ENCODE measurements around the gene GIGYF2. TPM values are rescaled to one million over a fixed set of nuclear protein-coding genes. Genes with fewer than 3 reads are reported as not detected.
A peak's percentile ranks its signal among the peaks of the same experiment; 100 is the strongest.
"Not testable (repeated sequence)": the region's sequence is repeated elsewhere in the genome, so short reads cannot be mapped to it uniquely, and the experiment has no call there.

GIGYF2 gene
- total and polyA plus RNA-seq, 2 donors from 2014 or later, result 13.5 to 79.8 TPM

- Histone ChIP-seq H3K36me3 (ENCODE audit: control insufficient read depth in 2 of 3, insufficient read depth in 3 of 3, low read length in 3 of 3) (no peaks in the 10 kb centered on the region), H3K27ac (ENCODE audit: low read depth in 2 of 2, low read length in 2 of 2) (no peak overlapping the region), H3K9ac (ENCODE audit: low read length in 3 of 3) (no peak overlapping the region), H3K9me3 (ENCODE audit: control insufficient read depth in 2 of 3, insufficient read depth in 1 of 3, low read length in 3 of 3) (no peaks in the 10 kb centered on the region), H3K4me3 (ENCODE audit: low read length in 3 of 3) (no peak overlapping the region), H3K4me1 (ENCODE audit: control insufficient read depth in 2 of 3, insufficient read depth in 2 of 3, low read depth in 1 of 3, low read length in 3 of 3) (no peaks in the 10 kb centered on the region), H3K27me3 (ENCODE audit: control insufficient read depth, insufficient read depth, low read length) (no peaks in the 10 kb centered on the region)
- DNase-seq (peak in 2 of 5 donors; percentile 39 to 54), FAIRE-seq (no peak)
- intact Hi-C loops (cut with DNase I), result no loop called here
- no peak for TF ChIP-seq CTCF (IDR thresholded peaks at IDR 0.05; ENCODE audit: borderline replicate concordance, extremely low read depth, insufficient read depth)
Observed at GRCh38 chr2:232900811-232901735, 203.9 kb downstream of the GIGYF2 start.

GRCh38 chr2:232901736-232902578 lies 204.8 kb downstream of the GIGYF2 start:
- intact Hi-C loops (cut with DNase I), result no loop called here
- H3K27me3 ChIP-seq (ENCODE audit: control insufficient read depth, insufficient read depth, low read length), result no peaks in the 10 kb centered on the region
- H3K9ac ChIP-seq (ENCODE audit: low read length in 3 of 3), result no peak overlapping the region
- no peak overlapping the region for H3K27ac ChIP-seq (ENCODE audit: low read depth in 2 of 2, low read length in 2 of 2)
- H3K4me1 ChIP-seq (ENCODE audit: control insufficient read depth in 2 of 3, insufficient read depth in 2 of 3, low read depth in 1 of 3, low read length in 3 of 3), result no peaks in the 10 kb centered on the region
- FAIRE-seq, result no peak
- H3K9me3 ChIP-seq (ENCODE audit: control insufficient read depth in 2 of 3, insufficient read depth in 1 of 3, low read length in 3 of 3), result no peaks in the 10 kb centered on the region
- no peaks in the 10 kb centered on the region for H3K36me3 ChIP-seq (ENCODE audit: control insufficient read depth in 2 of 3, insufficient read depth in 3 of 3, low read length in 3 of 3)
- TF ChIP-seq CTCF (IDR thresholded peaks at IDR 0.05; ENCODE audit: borderline replicate concordance, extremely low read depth, insufficient read depth), result no peak
- no peak for DNase-seq
- no peak overlapping the region for H3K4me3 ChIP-seq (ENCODE audit: low read length in 3 of 3)

DNA sequence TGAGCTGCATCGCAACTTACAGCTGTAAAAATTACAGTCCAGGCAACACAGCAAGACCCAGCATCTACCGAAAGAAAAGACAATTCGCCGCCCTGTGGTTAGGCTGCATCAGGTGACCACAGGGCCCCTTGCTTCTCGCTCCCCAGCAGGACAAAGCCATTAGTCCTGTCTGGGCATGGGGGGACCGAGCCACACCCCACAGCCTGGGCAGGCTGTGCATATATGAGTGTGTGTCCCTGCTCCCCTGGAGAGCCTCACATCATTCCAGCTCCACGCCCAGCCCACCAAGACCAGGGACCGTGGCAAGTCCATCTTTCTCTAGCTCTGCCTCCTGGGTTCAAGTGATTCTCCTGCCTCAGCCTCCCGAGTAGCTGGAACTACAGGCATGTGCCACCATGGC lies 206.9 kb downstream of the GIGYF2 start:
- no peak for DNase-seq
- FAIRE-seq, result no peak
- no peaks in the 10 kb centered on the region for H3K4me1 ChIP-seq (ENCODE audit: control insufficient read depth in 2 of 3, insufficient read depth in 2 of 3, low read depth in 1 of 3, low read length in 3 of 3)
- intact Hi-C loops (cut with DNase I), result no loop called here
- no peak overlapping the region for H3K27ac ChIP-seq (ENCODE audit: low read depth in 2 of 2, low read length in 2 of 2)
- no peak overlapping the region for H3K4me3 ChIP-seq (ENCODE audit: low read length in 3 of 3)
- H3K9ac ChIP-seq (ENCODE audit: low read length in 3 of 3), result no peak overlapping the region
- TF ChIP-seq CTCF (IDR thresholded peaks at IDR 0.05; ENCODE audit: borderline replicate concordance, extremely low read depth, insufficient read depth), result no peak
- H3K27me3 ChIP-seq (ENCODE audit: control insufficient read depth, insufficient read depth, low read length), result no peaks in the 10 kb centered on the region
- no peaks in the 10 kb centered on the region for H3K9me3 ChIP-seq (ENCODE audit: control insufficient read depth in 2 of 3, insufficient read depth in 1 of 3, low read length in 3 of 3)
- H3K36me3 ChIP-seq (ENCODE audit: control insufficient read depth in 2 of 3, insufficient read depth in 3 of 3, low read length in 3 of 3), result no peaks in the 10 kb centered on the region

- H3K27me3 ChIP-seq (ENCODE audit: control insufficient read depth, insufficient read depth, low read length); FAIRE-seq; H3K9me3 ChIP-seq (ENCODE audit: control insufficient read depth in 2 of 3, insufficient read depth in 1 of 3, low read length in 3 of 3); H3K4me1 ChIP-seq (ENCODE audit: control insufficient read depth in 2 of 3, insufficient read depth in 2 of 3, low read depth in 1 of 3, low read length in 3 of 3); H3K36me3 ChIP-seq (ENCODE audit: control insufficient read depth in 2 of 3, insufficient read depth in 3 of 3, low read length in 3 of 3); H3K9ac ChIP-seq (ENCODE audit: low read length in 3 of 3); H3K4me3 ChIP-seq (ENCODE audit: low read length in 3 of 3); intact Hi-C loops (cut with DNase I); H3K27ac ChIP-seq (ENCODE audit: low read depth in 2 of 2, low read length in 2 of 2): not testable (repeated sequence)
- peak in 1 of 5 donors; percentile 14 for DNase-seq
Observed at GRCh38 chr2:232906867-232907717, 210.0 kb downstream of the GIGYF2 start.

GRCh38 chr2:232907718-232908085 lies 210.6 kb downstream of the GIGYF2 start:
- H3K36me3 ChIP-seq (ENCODE audit: control insufficient read depth in 2 of 3, insufficient read depth in 3 of 3, low read length in 3 of 3); intact Hi-C loops (cut with DNase I); FAIRE-seq: not testable (repeated sequence)

More at GRCh38 chr2:232907718-232908085, 210.6 kb downstream of the GIGYF2 start:
- DNase-seq; H3K9me3 ChIP-seq (ENCODE audit: control insufficient read depth in 2 of 3, insufficient read depth in 1 of 3, low read length in 3 of 3); H3K4me1 ChIP-seq (ENCODE audit: control insufficient read depth in 2 of 3, insufficient read depth in 2 of 3, low read depth in 1 of 3, low read length in 3 of 3); H3K27ac ChIP-seq (ENCODE audit: low read depth in 2 of 2, low read length in 2 of 2); H3K9ac ChIP-seq (ENCODE audit: low read length in 3 of 3); H3K4me3 ChIP-seq (ENCODE audit: low read length in 3 of 3); H3K27me3 ChIP-seq (ENCODE audit: control insufficient read depth, insufficient read depth, low read length): not testable (repeated sequence)
